Activated T-helper 1 cell treated with Interleukin-2 at 50 U/mL for 16 hours (primary cell): ENCODE results near the gene PDRG1.
A peak's percentile ranks its signal among the peaks of the same experiment; 100 is the strongest.

Experiments used
- DNase-seq: peaks from one replicate; pipeline ENCODE4 v3.0.0-alpha.2; 2020; ENCODE audit warnings: low read depth

PDRG1 gene

GRCh38 chr20:31951530-31952453 lies at the start of gene PDRG1:
Gene PDRG1 (minus strand): TSS chr20:31952046. CDS start chr20:31951961, 85 bp downstream.
- DNase-seq, result peak; percentile 94

DNA sequence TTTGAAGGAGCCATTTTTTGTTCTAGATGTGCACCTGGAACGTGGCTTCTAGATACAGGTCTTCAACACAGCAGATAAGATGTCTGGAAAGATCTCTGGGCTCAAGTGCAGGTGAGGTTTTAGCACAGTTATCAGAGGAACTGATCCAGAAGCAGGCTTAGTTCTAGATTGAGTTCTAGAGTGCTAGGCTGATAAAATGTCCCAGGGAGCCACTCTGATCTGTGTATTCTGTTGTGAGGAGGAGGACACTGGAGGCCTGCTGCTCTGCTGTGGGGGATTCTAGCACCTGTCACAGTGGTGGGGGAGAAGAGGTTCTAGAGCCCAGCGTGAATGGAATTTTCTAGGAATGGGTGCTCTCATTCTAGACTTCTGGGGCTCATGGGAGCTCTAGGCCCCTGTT lies 46.4 kb upstream of the PDRG1 start:
- no peak for DNase-seq

DNA sequence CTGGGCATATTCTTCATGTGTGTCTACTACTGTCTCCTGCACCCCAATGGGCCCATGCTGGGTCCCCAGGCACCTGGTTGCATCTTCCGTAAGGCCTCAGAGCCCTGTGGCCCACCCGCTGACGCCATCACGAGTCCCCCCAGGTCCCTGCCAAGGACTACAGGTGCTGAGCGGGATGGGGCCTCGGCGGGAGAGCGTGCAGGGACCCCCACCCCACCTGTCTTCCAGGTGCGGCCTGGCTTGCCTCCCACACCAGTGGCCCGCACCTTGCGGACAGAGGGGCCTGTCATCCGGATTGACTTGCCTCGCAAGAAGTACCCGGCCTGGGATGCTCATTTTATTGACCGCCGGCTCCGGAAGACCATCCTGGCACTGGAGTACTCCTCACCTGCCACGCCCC lies 45.1 kb upstream of the PDRG1 start:
- DNase-seq, result no peak

GRCh38 chr20:31992086-31992485 lies 40.2 kb upstream of the PDRG1 start:
- DNase-seq, result no peak

GRCh38 chr20:31991339-31991705 lies 39.5 kb upstream of the PDRG1 start:
- DNase-seq, result no peak

DNA sequence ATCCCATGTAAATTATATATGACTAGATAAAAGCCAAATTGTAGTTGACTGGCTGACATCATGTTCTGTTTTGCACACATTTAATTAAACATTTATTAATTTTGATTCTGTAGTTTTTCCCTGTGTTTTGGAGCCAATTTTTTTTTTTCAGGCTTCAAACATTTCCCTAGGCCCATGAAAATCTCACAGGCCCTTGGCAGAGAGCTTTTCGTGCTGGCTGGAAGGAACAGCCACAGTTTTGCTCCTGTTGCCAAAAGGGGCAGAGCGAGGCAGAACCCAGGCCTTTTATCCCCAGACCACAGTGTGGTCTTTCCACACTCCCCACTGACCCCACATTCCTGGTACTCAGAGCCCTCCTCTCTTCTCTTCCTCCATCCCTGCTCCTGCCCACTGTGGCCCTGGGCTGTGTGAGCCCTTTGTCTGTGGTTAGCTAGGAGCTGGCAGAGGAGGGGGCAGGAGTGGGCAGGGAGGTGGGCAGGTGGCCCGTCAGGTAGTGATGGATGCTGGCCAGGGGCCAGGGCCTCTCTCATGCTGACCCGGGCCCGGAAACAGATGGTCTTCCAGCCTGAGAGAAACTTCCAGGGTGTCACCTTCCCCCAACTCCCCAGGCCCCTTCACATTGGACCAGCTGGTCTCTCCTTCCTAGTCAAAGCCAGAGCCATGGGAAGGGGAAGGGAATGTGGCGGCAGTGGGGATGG lies 38.9 kb upstream of the PDRG1 start:
- no peak for DNase-seq

- DNase-seq, result no peak
Observed at GRCh38 chr20:31989030-31989645, 37.3 kb upstream of the PDRG1 start.

- DNase-seq, result no peak
Observed at GRCh38 chr20:31988430-31989015, 36.7 kb upstream of the PDRG1 start.

DNA sequence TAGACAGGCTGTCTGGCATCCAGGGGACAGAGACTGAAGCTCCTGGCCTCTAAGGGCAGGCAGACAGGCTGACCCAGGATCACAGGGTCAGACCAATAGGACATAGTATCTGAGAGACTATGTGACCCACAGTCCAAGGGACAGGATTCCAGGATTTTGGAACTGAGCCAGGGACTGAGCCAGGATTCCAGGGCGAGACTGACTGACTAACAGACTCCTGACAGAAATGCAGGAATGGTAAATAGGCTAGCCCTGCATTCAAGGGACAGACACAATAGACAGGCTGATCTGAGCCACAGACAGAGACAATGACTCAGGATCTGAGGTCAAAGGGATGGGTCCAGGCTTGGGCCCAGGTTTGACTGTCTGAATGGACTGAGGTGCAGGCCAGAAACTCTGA lies 35.9 kb upstream of the PDRG1 start:
- no peak for DNase-seq

- DNase-seq, result no peak
Observed at GRCh38 chr20:31984981-31985471, 33.2 kb upstream of the PDRG1 start.

- DNase-seq, result no peak
Observed at GRCh38 chr20:31981784-31982183, 29.9 kb upstream of the PDRG1 start.

DNA sequence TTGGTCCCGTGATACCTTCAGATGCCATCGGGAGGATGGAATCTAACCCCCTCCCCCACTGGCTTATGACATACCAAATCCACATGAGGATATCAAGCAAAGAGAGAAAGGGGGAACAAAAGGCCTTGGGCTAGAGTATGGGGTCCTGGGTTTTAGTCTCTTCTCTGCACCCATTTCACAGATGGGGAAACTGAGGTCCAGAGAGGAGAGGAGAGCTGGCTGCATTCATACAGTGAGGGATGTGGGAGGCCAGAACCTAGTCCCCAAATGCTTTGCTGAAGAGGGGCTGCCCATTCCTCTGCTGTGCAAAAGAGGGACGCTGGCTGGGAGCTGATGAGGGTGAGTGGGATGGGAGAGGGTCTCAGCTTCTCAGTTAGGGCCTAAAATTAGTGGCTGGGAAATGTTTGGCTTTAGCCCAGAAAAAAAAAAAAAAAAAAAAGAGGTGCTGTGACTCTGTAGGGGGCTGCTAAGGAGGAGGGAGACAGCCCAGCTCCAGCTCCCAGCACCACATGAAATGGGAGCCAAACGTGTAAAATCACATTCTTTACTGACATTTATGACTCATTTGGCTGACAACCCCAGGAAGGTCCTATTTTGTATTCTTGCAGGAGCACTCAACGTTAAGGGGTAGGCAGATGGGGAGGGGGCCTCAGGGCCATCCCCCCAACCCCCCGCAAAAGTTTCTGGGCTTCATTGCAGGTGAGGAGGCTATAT lies 28.0 kb upstream of the PDRG1 start:
- DNase-seq, result no peak

DNA sequence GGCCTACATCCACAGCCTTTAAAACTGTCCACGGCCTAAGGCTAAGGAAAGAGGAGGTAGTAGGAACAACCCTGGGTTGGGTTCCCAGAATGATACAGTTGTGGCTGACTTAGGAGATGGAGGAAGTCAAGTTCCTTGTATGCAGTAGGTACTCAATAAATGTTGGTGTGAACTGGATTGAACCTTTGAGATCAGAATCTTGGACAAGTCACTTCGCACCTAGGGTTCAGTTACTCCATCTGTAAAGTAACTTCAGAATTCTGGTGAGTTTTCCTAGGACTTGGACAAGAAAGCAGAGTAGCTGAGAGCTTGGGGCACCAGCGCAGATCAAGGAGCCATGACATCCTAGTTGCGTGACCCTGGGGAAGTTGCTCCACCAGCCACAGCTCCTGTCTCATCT lies 25.2 kb upstream of the PDRG1 start:
- DNase-seq, result no peak

GRCh38 chr20:31975874-31976273 lies 24.0 kb upstream of the PDRG1 start:
- no peak for DNase-seq

GRCh38 chr20:31974951-31975487 lies 23.2 kb upstream of the PDRG1 start:
- no peak for DNase-seq

- no peak for DNase-seq
Observed at GRCh38 chr20:31974296-31974695, 22.4 kb upstream of the PDRG1 start.

DNA sequence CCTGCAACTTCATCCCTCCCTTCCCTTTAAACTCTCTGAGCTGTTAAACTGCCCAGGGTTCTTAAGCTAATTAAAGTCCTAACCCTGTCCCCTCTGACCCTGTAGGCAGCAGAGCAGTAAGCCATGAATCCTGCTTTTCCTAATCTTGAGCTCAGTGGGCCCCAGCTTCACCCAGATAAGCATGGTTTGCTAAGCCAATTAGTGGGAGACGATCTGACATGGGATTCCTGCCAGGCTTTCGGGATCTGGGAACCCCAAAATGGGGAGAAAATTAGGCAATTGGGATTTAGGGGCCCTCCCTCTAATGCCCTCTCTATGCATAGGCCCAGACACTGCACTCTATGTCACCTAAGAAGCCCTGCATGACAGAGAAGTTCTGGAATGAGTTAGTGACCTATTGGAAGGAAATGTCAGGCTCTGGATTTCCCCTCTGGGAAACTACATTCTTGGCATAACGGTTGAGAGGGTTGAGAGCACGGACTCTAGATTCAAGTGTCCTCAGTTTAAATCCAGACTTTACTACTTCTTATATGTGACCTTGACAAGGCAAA lies 20.7 kb upstream of the PDRG1 start:
- no peak for DNase-seq

DNA sequence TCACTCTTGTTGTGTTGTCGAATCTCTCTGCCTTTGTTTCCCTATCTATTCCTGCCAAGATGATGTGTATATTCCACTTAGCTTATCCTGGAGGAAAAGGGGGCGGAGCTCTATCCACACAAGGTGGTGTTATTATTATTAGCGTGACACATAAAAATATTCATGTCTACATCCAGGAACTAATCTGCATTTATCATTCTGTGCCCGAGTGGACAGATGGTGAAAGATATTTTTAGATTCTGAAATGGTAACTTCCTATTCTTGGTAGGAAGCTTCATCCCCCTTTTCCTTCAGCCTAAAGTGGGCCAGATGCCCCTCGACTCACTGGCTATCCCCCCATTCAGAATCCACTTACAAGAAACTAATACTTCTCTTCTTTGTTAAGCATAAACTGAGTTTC lies 18.1 kb upstream of the PDRG1 start:
- no peak for DNase-seq

DNA sequence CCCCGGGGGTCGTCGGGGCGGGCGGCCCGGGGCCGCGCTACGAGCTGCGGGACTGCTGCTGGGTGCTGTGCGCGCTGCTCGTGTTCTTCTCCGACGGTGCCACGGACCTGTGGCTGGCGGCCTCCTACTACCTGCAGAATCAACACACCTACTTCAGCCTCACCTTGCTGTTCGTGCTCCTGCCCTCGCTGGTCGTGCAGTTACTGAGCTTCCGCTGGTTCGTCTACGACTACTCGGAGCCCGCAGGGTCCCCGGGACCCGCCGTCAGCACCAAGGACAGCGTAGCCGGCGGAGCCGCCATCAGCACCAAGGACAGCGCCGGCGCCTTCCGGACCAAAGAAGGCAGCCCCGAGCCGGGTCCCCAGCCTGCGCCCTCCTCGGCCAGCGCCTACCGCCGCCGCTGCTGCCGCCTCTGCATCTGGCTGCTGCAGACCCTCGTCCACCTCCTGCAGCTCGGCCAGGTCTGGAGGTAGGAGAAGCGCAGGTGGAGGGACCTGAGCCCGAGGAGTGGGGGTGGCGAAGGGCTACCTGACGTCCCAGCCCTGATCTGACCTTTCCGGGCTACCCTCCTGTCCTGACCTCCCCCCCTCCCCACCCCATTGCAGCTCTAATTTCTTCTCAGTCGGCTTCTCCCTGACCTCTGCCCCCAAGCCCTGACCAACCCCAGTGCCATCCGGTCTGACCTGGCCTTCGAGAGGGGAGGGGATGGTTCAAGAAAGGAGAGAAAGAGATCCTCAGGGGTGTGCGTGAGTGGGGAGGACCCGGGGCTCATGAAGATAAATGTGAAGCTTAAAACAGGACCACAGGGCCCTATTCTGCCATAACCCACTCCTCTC lies 16.7 kb upstream of the PDRG1 start:
- DNase-seq, result peak; percentile 67

DNA sequence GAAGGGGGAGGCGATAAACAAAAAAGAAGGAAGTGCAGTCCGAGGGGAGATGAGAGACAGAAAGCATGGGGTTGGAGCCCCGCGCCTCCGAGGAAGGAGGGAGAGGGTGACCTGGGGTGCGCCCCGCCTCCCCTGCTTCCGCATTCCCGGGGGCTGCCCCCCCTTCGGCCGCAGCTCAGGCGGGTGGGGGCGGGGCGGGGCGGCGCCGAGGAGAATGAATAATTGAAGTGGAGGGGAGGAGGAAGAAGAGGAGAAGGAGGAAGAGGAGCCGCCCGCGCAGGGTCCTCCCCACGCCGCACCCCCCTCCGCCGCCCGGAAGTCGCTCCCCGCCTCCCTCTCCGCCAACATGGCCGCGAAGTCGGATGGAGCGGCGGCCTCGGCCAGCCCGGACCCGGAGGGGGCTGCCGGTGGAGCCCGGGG lies 16.0 kb upstream of the PDRG1 start, which contains the start of gene XKR7:
Gene XKR7, plus strand, starts transcription at position 322 of the 420 bp plus-strand sequence. Its CDS starts 25 bp downstream, at position 347.
- no peak for DNase-seq
